ENCODE measurements around the gene CDO1.
"Not testable (repeated sequence)": the region's sequence is repeated elsewhere in the genome, so short reads cannot be mapped to it uniquely, and the experiment has no call there.

GRCh38 chr5:115824983-115825382 lies 8.5 kb upstream of the CDO1 start:
- TF ChIP-seq, protein P1, sequence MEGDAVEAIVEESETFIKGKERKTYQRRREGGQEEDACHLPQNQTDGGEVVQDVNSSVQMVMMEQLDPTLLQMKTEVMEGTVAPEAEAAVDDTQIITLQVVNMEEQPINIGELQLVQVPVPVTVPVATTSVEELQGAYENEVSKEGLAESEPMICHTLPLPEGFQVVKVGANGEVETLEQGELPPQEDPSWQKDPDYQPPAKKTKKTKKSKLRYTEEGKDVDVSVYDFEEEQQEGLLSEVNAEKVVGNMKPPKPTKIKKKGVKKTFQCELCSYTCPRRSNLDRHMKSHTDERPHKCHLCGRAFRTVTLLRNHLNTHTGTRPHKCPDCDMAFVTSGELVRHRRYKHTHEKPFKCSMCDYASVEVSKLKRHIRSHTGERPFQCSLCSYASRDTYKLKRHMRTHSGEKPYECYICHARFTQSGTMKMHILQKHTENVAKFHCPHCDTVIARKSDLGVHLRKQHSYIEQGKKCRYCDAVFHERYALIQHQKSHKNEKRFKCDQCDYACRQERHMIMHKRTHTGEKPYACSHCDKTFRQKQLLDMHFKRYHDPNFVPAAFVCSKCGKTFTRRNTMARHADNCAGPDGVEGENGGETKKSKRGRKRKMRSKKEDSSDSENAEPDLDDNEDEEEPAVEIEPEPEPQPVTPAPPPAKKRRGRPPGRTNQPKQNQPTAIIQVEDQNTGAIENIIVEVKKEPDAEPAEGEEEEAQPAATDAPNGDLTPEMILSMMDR (IDR thresholded peaks at IDR 0.05 in 8 of 11, conservative IDR thresholded peaks at IDR 0.05 in 3 of 11), result not testable (repeated sequence)
- TF ChIP-seq POLR2A (IDR thresholded peaks at IDR 0.05), result not testable (repeated sequence)
